Measurements from ENCODE around the gene CINP.

The CINP gene

DNA sequence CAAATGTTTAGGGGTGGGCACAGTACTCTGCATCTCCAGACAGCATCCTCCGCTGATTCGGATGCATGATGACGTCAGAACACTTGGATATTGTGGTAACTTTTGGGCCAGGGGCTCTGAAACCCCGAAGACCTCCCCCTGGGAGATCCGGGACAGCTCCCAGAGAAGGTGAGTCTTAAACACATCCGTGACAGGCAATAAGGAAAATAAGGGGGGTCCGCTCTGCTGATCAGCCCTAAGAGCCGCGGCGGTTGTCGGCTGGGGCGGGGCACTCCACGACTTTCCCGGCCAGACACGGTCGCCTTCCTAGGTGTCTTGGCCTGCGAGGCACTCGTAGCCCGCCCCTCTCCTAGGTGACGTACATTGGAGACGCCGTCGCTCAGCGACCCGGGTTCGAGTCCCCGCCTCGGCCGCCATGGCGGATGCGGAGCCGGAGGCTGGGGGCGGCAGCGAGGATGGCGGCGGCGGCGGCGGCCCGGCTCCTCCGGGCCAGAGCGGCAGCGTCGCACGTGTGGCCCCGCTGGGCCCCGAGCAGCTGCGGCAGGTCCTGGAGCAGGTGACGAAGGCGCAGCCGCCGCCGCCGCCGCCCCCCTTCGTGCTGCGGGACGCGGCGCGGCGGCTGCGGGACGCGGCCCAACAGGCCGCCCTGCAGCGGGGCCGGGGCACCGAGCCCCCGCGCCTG, 43.2 kb downstream of the CINP start, which contains the start of gene ZNF839:
Gene ZNF839 (plus strand): TSS at position 396 of the 682 bp plus-strand sequence. CDS start 20 bp downstream, at position 416.
- peak; percentile 97 for DNase-seq

DNA sequence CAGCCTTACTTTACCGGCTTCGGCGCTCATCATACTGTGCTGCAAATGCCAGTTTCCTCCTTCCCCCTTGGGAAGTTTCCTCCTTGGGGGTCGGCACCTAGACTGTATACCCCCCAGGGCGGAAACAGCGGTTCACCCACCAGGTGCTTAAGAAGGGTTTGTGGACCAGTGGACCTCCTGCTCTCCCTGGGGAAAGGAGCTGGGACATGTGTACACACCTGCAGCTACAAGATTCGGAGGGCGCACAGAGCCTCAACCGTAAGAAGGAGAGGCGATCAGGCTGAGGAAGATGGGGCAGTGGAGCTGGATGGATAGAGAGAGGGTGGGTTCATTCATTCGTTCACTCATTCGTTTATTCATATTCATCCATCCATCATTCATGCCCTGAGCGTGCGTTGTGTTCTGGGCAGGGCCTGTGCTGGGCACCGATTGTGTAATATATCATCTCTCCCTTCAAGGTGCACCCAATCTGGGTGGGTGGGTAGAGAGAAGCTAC, 43.9 kb downstream of the CINP start:
- no peak for DNase-seq

DNA sequence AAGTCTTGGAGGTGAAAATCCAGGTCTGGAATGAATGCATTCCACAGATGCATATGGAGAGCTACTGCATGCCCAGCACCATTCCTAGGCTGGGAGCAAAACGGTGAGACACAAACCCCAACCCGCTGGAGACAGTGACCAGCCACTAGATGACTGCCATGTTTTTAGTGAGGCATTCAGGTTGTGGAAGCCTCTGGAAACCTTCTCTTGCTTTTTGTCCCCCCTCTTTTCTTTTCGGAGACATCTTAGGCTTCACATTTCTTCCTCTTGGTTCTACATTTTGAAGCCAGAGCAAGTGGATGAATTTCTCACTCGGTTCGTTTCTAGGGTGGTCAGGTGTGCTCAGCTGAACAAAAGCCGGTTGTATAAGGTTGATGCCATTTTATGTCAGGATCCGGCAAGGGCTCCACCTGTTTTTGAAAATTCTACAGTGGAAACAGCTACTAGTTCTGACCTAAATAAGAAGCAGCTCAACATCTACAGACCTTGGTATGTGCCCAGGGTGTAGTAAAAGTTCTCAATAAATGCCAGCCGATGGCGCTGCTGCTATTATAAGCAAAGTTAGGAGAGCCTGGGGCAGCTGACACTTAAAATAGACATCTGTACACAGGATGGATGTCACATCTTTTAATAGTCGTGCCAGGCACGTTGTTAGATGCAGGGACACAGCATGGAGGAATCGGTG, 45.0 kb downstream of the CINP start:
- peak; percentile 81 for DNase-seq

DNA sequence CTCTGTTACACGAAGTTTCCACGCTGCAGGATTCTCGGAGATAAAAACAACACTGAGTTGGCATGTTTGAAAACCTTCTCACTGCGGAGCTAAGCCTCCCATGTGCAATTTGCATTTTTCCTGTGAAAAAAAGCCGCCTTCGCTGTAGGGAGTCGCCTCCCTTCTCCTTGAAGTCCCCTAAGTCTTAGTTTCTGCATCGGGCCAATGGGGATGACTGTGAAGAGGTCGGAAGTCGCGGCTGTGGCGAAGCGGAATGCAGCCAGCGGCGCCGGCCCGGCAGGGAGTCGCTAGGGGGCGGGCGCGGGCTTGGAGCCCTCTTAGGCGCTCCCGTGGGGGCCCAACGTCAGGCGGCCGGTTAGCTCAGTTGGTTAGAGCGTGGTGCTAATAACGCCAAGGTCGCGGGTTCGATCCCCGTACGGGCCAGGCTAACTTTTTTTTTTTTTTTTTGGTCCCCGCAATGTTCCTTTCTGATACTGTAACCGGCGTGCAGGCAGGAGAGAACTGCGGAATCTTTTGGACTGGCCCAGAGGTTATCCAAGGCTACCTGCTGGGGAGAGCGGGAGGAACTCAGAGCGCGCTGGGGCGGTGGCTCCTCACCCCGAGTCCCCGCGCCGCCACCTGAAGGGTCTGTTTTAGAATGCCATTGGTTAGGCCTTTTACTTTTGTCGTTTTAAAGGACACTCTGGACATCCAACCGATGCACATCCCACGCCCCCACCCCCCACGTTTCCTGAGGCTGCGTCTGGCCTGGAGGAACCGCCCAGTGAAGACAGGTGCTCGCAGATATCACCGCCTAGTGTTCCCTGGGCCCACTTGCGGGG, 45.7 kb downstream of the CINP start:
- peak; percentile 97 for DNase-seq

DNA sequence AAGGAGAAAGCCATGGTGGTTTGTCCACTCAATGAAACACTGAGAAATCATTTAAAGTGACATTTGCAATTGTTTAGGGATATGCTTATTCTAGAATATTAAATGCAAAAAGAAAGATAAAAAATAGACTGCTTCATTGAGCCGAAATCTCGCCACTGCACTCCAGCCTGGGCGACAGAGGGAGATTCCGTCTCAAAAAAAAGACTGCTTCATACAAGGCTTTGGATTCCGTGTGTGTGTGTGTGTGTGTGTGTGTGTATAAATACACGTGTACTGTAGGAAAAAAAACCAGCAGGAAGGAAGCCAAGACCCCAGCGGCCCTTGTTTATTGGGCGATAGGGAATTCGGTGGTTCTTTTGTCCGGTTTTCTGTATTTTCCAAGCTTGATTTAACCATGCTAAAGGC, 46.4 kb downstream of the CINP start:
- DNase-seq = peak; percentile 70

DNA sequence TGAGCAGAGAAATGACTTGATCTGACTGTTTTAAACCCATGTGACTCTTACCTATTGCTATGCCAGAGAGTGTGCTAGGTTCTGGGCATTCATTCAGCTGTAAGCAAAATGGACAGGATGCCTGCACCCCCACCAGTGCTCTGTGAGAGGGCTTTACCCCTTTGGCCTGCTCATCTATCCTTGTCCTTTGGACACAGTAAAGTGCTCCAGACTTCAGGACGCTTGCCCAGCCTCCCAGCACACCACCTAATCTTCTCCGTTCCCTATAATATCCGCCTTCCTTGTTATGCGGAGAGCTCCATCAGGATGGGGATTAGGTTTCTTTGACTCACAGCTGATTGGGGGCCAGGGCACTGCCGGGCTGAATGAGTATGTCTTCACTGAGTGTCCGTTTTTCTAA, 47.6 kb downstream of the CINP start:
- no peak for DNase-seq

DNA sequence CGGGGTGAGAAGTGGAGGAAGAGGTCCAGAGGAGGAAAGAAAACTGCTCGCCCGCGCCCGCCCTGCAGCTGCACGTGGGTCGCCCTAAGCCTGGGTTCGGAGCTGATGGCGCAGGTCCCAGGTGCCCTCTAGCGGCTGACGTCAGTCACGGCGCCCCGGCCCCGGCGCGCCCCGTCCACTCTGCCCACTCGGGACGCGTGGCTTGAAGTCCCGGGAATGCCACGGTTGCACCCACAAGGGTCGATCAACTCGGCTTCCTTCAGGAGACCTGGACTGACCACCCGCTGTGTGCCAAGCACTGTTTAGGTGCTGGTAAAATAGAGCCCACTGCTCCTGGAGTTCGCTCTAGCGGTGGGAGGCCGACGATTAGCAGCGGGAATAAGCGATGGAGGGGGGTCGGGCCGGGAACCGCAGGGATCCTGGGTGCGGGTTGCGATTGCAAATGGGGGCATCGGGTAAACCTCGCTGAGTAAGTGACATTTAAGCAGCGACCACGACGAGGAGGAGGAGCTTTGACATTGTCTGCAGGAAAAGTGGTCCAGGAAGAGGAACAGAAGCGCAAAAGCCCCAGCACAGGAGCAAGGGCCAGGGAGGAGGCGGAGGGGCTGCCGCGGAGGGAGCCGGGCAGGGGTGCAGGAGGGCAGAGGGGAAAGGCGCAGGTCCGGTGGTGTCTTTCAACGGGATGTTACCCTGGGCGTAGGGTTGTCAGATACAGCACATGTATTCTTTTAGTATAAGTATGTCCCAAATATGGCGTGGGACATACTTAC, 48.3 kb downstream of the CINP start:
- DNase-seq = peak; percentile 94

DNA sequence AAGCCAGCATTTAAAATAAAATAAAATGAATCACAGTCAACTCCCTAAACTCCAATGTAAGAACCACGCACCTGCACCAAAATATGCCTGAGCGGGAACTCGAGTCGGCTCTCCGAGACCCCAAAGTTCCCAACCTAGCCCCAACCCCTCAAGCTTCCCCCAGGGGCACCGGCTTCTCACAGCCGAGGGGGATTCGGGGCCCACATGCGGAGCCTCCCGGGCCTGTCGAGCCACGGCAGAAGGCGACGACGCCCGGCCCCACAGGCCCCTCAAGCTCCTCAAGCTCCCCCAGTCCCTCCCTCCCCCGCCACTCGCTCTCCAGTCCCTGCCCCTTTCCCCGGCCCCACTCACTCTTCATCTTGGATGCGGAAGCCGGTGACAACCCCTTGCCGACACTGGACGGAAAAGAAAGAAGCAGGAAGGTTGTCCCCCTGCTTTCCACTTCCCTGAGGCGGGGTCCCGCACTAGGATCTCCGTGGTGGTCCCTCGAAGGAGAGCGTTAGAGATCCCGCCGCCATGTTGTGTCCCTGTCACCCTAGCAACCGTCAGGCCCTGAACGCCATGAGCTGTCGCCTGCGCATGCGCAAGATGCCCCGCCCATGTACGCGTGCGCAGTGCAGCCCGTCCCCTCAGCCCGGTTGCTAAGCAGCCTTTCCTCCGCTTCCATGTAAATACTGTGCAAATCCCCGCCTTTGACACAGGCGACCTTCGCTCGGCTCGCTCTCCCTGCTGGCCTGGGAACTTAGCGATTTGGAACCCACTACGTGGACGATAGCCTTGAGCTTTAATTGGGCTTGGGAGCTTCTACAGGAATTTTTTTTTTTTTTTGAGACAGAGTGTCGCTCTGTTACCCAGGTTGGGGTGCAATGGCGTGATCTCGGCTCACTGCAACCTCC, 57.8 kb downstream of the CINP start, which contains the start of gene MOK:
Gene MOK (minus strand): TSS at position 554 of the 896 bp plus-strand sequence. CDS start 196 bp downstream, at position 358.
- DNase-seq = peak; percentile 98

DNA sequence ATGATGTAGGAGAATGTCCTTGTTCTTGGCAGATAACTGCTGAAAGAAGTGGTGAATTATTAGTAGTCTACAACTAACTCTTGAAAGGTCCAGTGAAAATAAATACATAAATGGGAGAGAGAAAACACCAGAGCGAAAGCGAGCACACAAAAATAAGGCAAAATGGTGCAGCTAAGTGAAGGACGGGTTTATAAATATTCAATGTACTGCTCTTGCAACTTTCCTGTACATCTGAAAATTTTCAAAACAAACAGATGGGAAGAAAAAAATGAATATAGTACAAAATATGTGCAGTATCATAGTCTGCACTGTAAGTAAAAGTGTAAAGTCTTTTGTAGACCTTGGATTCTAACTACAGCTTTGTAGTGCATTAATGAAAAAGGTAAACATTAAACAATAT, 59.0 kb downstream of the CINP start:
- DNase-seq = no peak

DNA sequence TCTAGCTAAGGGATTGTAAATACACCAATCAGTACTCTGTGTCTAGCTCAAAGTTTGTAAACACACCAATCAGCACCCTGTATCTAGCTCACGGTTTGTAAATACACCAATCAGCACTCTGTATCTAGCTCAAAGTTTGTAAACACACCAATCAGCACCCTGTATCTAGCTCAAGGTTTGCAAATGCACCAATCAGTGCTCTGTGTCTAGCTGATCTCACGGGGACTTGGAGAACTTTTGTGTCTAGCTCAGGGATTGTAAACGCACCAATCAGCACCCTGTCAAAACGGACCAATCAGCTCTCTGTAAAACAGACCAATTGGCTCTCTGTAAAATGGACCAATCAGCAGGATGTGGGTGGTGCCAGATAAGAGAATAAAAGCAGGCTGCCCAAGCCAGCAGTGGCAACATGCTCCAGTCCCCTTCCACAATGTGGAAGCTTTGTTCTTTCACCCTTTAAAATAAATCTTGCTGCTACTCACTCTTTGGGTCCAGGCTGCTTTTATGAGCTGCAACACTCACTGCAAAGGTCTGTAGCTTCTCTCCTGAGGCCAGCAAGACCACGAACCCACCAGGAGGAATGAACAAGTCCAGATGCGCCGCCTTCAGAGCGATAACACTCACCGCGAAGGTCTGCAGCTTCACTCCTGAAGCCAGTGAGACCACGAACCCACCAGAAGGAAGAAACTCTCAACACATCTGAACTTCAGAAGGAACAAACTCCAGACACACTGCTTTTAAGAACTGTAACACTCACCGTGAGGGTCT, 64.2 kb downstream of the CINP start:
- peak; percentile 74 for DNase-seq
